ENCODE results near the gene CES2. TPM values are rescaled to one million over a fixed set of nuclear protein-coding genes. Genes with fewer than 3 reads are reported as not detected.
A peak's percentile ranks its signal among the peaks of the same experiment; 100 is the strongest.

CES2 gene
- total RNA-seq, 4 donors from 2014 or later, result 15.0 to 51.0 (median 26.0) TPM

- Histone ChIP-seq H3K27me3 (no peaks in the 10 kb centered on the region), H3K9me3 (no peaks in the 10 kb centered on the region), H3K27ac (no peak overlapping the region), H3K4me1 (no peaks in the 10 kb centered on the region), H3K36me3 (no peaks in the 10 kb centered on the region), H3K4me3 (no peak overlapping the region)
- TF ChIP-seq POLR2A (IDR thresholded peaks at IDR 0.05), result no peak
- TF ChIP-seq CTCF (IDR thresholded peaks at IDR 0.05), result no peak
- intact Hi-C loops (cut with DNase I; ENCODE audit: low total_unique reads), result no loop called here
- no peak for DNase-seq
These were observed 15.6 kb upstream of the CES2 start for GRCh38 chr16:66919569-66920298.

- DNase-seq, result no peak
- intact Hi-C loops (cut with DNase I; ENCODE audit: low total_unique reads), result no loop called here
- TF ChIP-seq CTCF (IDR thresholded peaks at IDR 0.05) (no peak), POLR2A (IDR thresholded peaks at IDR 0.05) (no peak)
- no peaks in the 10 kb centered on the region for H3K9me3 ChIP-seq
- H3K4me1 ChIP-seq, result peaks cover 0 to 4% of the 10 kb centered on the region in 2 donors
- H3K36me3 ChIP-seq, result no peaks in the 10 kb centered on the region
- H3K4me3 ChIP-seq, result no peak overlapping the region
- no peaks in the 10 kb centered on the region for H3K27me3 ChIP-seq
- no peak overlapping the region for H3K27ac ChIP-seq
These were observed 15.1 kb upstream of the CES2 start for GRCh38 chr16:66920299-66920590.

GRCh38 chr16:66920924-66921680, 14.2 kb upstream of the CES2 start:
- Histone ChIP-seq H3K27me3 (no peaks in the 10 kb centered on the region), H3K9me3 (no peaks in the 10 kb centered on the region), H3K4me3 (no peak overlapping the region), H3K4me1 (peaks cover 0 to 4% of the 10 kb centered on the region in 2 donors), H3K27ac (no peak overlapping the region), H3K36me3 (no peaks in the 10 kb centered on the region)
- TF ChIP-seq CTCF (IDR thresholded peaks at IDR 0.05) (no peak), POLR2A (IDR thresholded peaks at IDR 0.05) (no peak)
- no peak for DNase-seq
- intact Hi-C loops (cut with DNase I; ENCODE audit: low total_unique reads), result no loop called here

GRCh38 chr16:66921729-66922450, 13.4 kb upstream of the CES2 start:
- intact Hi-C loops (cut with DNase I; ENCODE audit: low total_unique reads), result no loop called here

More at GRCh38 chr16:66921729-66922450, 13.4 kb upstream of the CES2 start:
- peaks cover 0 to 4% of the 10 kb centered on the region in 2 donors for H3K4me1 ChIP-seq
- H3K9me3 ChIP-seq, result no peaks in the 10 kb centered on the region
- TF ChIP-seq POLR2A (IDR thresholded peaks at IDR 0.05) (no peak), CTCF (IDR thresholded peaks at IDR 0.05) (no peak)
- H3K27me3 ChIP-seq, result no peaks in the 10 kb centered on the region
- DNase-seq, result no peak
- peak overlapping the region; percentile 76 to 79 for H3K27ac ChIP-seq
- no peak overlapping the region for H3K4me3 ChIP-seq
- no peaks in the 10 kb centered on the region for H3K36me3 ChIP-seq
